ENCODE results near the gene MFGE8. TPM values are rescaled to one million over a fixed set of nuclear protein-coding genes. Genes with fewer than 3 reads are reported as not detected.

The MFGE8 gene
- total RNA-seq, 2 donors from 2014 or later: 829 to 1,044 TPM

- no peak for DNase-seq (ENCODE audit: low spot score)
- intact Hi-C loops (cut with DNase I): no loop called here
Observed at GRCh38 chr15:88881775-88882174, 31.4 kb downstream of the MFGE8 start.

DNA sequence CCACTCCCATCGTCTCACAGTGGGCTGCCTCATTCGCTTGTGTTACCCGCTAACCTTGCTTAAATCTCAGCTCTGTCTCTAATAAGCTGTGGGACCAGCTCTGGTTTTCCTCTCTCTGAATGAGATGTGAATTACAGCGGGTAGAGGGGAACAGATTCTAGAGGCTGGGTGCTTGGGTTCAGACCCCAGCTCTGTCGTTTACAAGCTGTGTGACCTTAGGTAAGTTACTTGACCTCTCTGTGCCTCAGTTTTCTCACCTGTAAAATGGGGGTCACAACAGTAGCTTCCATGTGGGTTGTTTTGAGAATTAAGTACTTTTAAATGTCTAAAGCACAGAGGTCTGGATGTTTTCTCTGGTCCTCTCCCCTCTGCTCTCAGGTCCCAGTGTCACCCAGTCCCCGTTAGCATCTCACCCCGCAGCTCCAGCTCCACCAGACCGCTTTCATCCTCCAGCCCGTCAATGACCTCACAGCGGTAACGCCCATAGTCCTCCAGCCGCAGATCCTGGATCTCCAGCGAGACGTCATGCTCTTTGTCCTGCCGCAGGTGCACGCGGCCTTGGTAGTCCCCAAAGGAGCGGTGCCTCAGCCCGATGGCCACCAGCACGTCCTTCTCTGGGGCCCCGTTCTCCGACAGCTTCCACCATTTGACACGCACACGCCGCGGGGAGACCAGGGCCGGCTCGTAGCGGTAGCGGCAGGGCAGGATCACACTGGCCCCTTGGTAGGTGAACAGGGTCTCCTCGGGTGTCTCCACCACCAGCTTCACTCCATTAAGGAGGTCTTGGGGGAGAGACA is 32.0 kb downstream of the MFGE8 start:
- intact Hi-C loops (cut with DNase I): no loop called here

GRCh38 chr15:88878720-88879184 is 34.4 kb downstream of the MFGE8 start:
- no peak for DNase-seq (ENCODE audit: low spot score)
- intact Hi-C loops (cut with DNase I): no loop called here

More for the DNA sequence above, 32.0 kb downstream of the MFGE8 start:
- DNase-seq (ENCODE audit: low spot score): no peak

DNA sequence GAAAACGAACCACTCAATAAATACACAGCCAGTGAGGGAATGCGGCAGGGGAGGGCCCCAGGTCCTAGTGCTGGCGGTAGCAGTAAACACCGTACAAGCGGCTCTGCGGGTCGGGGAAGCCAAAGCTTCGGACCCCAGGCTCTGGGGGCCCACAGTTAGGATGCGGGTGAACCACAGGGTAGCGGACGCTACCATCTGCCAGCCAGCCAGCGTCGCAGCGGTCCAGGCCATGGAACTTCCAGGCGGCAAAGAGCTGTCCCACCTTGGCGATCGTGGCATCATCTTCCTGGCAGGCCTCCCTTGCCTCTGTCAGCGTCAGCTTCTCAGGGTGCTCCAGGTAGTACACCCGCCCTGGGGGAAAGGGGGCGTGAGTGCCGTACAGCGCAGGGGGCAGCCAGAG is 35.3 kb downstream of the MFGE8 start:
- intact Hi-C loops (cut with DNase I): no loop called here
- DNase-seq (ENCODE audit: low spot score): no peak

GRCh38 chr15:88877415-88877814 is 35.8 kb downstream of the MFGE8 start:
- intact Hi-C loops (cut with DNase I): no loop called here
- DNase-seq (ENCODE audit: low spot score): no peak

DNA sequence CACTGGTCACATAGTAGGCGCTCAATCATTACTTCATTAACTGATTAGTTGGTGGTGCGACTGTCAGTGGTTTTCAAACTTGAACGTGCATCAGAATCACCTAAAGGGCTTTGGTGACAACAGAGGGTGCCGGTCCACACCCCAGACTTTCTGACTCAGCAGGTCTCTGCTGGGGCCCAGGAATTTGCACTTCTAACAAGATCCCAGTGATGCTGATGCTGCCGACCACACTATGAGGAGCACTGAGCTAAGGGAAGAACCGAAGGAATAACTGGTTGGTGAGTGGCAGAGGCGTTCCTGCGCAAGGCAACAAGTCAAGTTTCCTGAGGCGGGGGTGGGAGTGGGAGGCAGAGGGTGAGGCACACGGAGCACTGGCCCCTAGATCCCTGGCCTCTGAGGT is 36.6 kb downstream of the MFGE8 start:
- DNase-seq (ENCODE audit: low spot score): no peak
- intact Hi-C loops (cut with DNase I): no loop called here

GRCh38 chr15:88874684-88875083 is 38.5 kb downstream of the MFGE8 start:
- no peak for DNase-seq (ENCODE audit: low spot score)
- intact Hi-C loops (cut with DNase I): no loop called here

- no peak for DNase-seq (ENCODE audit: low spot score)
- intact Hi-C loops (cut with DNase I): no loop called here
Observed at GRCh38 chr15:88874275-88874674, 38.9 kb downstream of the MFGE8 start.

DNA sequence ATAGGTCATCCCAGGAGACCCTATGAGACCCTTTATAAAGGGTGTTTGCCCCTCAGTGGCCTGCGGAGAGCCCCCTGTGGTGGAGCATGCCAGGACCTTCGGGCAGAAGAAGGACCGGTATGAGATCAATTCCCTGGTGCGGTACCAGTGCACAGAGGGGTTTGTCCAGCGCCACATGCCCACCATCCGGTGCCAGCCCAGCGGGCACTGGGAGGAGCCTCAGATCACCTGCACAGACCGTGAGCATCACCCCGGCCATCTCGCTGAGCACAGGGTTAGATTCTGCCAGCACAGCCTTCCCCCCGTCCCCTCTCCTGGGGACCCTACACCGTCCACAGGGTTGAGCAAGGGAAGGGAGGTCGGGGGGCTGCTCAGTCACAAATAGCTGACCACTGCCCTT is 39.4 kb downstream of the MFGE8 start:
- intact Hi-C loops (cut with DNase I): no loop called here
- DNase-seq (ENCODE audit: low spot score): no peak

- intact Hi-C loops (cut with DNase I): no loop called here
- DNase-seq (ENCODE audit: low spot score): no peak
Observed at GRCh38 chr15:88872706-88873105, 40.5 kb downstream of the MFGE8 start.

DNA sequence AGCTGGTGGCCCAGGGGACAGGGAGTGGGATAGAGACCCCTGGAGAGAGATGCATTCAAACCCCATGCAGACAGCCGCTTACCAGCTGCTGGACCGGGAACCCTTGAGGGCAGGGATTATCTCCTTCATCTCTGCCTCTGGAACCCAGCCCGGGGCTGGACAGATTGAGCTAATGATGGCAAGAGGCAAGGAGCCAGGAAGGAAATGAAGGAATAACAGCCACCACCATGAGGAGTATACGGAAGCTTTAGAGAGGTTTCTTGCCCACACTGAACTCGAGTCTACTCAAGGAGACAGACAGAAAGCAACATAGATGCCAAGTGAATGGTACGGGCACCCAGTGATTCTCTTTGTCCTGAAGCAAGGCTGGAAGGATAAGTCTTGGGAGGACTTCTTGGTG is 41.1 kb downstream of the MFGE8 start:
- intact Hi-C loops (cut with DNase I): no loop called here
- no peak for DNase-seq (ENCODE audit: low spot score)

DNA sequence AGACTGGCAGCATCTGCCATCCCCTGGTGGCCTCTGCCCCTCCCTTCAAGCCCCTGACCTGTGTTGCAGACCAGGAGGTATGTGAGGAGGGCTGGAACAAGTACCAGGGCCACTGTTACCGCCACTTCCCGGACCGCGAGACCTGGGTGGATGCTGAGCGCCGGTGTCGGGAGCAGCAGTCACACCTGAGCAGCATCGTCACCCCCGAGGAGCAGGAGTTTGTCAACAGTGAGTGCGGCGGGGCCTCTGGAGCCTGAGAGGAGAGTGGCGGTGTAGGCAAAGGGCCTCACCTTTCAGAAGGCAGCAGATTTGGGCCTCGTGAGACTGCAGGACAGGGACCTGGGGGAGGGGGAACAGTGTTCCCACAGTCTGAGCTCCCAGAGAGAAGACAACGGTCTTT is 41.9 kb downstream of the MFGE8 start:
- no peak for DNase-seq (ENCODE audit: low spot score)
- intact Hi-C loops (cut with DNase I): no loop called here

DNA sequence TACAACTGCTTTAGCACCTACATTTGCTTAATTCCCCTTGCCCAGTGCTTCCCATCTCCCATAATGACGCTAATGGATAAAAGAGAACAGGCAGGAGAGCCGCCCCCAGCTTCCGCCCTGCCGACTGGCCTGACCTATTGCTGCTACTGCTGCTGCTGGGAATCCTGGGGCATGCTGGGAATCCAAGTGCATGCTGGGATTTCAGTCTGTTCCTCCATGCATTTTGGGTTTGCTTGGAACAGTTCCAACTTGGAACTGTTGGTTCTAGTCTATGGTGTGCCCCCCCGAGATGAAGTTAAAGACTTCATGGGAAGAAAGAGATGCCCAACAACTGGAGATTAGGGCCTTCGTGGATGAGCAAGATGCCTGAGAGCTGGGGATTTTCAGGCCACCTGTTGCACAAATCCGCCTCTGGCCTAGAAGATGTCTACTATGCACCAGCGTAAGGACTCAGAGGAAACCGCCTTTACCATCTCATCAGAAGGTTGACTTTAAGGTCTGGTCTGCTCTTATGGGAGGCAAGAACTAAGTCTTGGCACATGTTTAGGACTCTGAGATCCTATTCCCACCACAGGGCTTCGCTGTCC is 46.8 kb downstream of the MFGE8 start:
- DNase-seq (ENCODE audit: low spot score): no peak
- intact Hi-C loops (cut with DNase I): no loop called here

DNA sequence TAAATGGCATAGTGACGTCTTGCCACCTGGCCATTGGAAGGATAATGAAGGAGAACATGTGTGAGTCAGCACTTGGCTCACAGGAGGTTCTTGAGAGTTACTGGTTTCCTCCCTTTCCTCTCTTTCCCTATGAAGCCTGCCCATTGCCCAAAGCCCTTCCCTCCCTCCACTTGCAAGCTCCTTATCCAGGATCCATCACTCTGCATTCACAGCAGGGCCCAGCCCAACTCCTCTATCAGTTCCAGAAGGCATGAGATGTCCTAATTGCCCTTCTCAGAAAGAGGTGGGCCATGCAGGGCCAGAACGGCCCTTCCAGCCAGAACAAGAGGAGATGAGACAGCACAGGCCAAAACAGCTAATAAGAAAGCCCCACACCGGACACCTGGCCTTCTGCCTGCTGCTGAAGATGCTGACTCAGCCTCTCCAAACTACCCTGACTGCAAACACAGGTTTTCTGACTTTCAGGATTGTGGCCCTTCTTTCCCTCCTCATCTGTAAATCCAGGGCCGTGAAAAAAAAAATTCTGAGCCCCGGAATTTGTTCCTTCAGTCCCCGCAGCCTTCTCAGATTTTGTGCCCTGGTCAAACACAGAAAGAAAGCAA is 47.6 kb downstream of the MFGE8 start:
- intact Hi-C loops (cut with DNase I): no loop called here
- DNase-seq (ENCODE audit: low spot score): no peak

GRCh38 chr15:88864861-88865497 is 48.2 kb downstream of the MFGE8 start:
- intact Hi-C loops (cut with DNase I): no loop called here
- DNase-seq (ENCODE audit: low spot score): no peak

- intact Hi-C loops (cut with DNase I): no loop called here
- no peak for DNase-seq (ENCODE audit: low spot score)
Observed at GRCh38 chr15:88863412-88863811, 49.8 kb downstream of the MFGE8 start.

DNA sequence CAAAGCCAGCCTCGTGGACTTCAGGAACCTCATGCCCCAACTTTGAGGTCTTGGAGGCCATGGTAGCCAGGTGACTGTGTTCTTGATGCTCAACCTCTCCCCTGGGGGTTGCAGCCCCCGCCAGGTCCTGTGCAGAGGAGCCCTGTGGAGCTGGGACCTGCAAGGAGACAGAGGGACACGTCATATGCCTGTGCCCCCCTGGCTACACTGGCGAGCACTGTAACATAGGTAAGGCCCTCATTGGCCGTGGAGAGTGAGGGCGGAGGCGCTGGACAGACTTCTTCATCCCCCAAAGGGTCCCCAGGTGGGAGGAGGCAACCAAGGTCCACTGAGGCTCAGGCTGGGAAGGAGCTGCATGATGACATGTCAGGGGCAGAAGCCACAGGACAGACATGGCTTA is 53.0 kb downstream of the MFGE8 start:
- intact Hi-C loops (cut with DNase I): no loop called here
- no peak for DNase-seq (ENCODE audit: low spot score)

DNA sequence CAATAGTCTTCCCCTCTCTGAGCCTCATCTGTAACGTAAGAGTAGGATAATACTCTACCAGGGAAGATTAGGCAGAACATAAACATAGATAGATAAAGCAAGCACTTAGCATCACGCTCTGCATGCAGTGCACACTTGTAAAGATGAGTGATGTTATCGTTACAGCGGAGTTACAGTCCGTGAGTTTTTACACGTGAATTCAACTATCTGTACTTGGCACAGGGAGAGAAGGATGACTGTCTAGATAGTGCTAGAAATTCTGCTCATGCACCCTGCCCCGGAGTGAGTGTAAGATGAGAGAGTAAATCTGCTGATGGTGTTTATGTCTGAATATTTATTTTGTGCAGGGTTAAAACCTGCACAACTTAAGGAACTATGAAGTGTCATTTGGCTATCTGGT is 53.6 kb downstream of the MFGE8 start:
- intact Hi-C loops (cut with DNase I): no loop called here
- no peak for DNase-seq (ENCODE audit: low spot score)

- DNase-seq (ENCODE audit: low spot score): no peak
- intact Hi-C loops (cut with DNase I): no loop called here
Observed at GRCh38 chr15:88858934-88859333, 54.2 kb downstream of the MFGE8 start.

GRCh38 chr15:88852476-88852875 is 60.7 kb downstream of the MFGE8 start:
- no peak for DNase-seq (ENCODE audit: low spot score)
- intact Hi-C loops (cut with DNase I): no loop called here

Data from posterior vena cava (tissue), 2 donors.